Lung (tissue), 12 donors: Measurements from ENCODE around the gene PGAM2. TPM values are rescaled to one million over a fixed set of nuclear protein-coding genes. Genes with fewer than 3 reads are reported as not detected.

Source experiments
- ATAC-seq: fragments of 200-7000 bp; cut with Tn5 transposase; one replicate; pipeline ENCODE4 v1.9.1; 2020; ENCODE audit warnings: moderate number of reproducible peaks; ENCODE audit not compliant: insufficient read depth, low FRiP score
- DNase-seq, 3 donors: peaks; one replicate each; pipeline ENCODE4 v3.0.0-alpha.2; 2013 to 2017
- H3K27ac ChIP-seq, 2 donors: one replicate each; pipeline ENCODE4 v1.5.1; 2013; ENCODE audit warnings: mild to moderate bottlenecking in 2 of 2, moderate library complexity in 2 of 2, control low read depth in 1 of 2, inconsistent platforms in 1 of 2, low read depth in 1 of 2, low read length in 1 of 2
- H3K27me3 ChIP-seq, 3 donors: one replicate each; pipeline ENCODE4 v1.5.1; 2013; ENCODE audit warnings: low read length in 2 of 3; ENCODE audit not compliant: control insufficient read depth in 3 of 3, insufficient read depth in 3 of 3
- H3K36me3 ChIP-seq, 4 donors: one replicate each; pipeline ENCODE4 v1.5.1; 2013; ENCODE audit warnings: low read length in 4 of 4, mild to moderate bottlenecking in 1 of 4, moderate library complexity in 1 of 4; ENCODE audit not compliant: control insufficient read depth in 4 of 4, insufficient read depth in 4 of 4
- H3K4me1 ChIP-seq, 5 donors: one replicate each; pipeline ENCODE4 v1.5.1; 2013; ENCODE audit warnings: low read length in 5 of 5, mild to moderate bottlenecking in 2 of 5, moderate library complexity in 1 of 5; ENCODE audit not compliant: control insufficient read depth in 5 of 5, insufficient read depth in 5 of 5
- H3K4me3 ChIP-seq: one replicate; pipeline ENCODE4 v1.5.1; 2013; ENCODE audit warnings: mild to moderate bottlenecking, control low read depth, moderate library complexity
- H3K9ac ChIP-seq, 2 donors: one replicate each; pipeline ENCODE4 v1.5.1; 2013; ENCODE audit warnings: low read length in 2 of 2, control low read depth in 1 of 2; ENCODE audit not compliant: insufficient read depth in 1 of 2
- H3K9me3 ChIP-seq, 4 donors: one replicate each; pipeline ENCODE4 v1.5.1; 2013; ENCODE audit warnings: low read length in 3 of 4, mild to moderate bottlenecking in 1 of 4, moderate library complexity in 1 of 4; ENCODE audit not compliant: control insufficient read depth in 4 of 4, insufficient read depth in 3 of 4
- WGBS, 2 donors: extraction: QIAGEN DNeasy Blood & Tissue Kit; methylation state at CpG; one replicate each; pipeline ENCODE4 v1.1.7; 2013; 5-methylcytosine and 5-hydroxymethylcytosine counted together
- polyA plus RNA-seq, 2 donors: library from polyadenylated mRNA; stranded (reverse); fragments of 200-250 nt; gene quantifications; one replicate each; pipeline ENCODE4 v1.2.1, GENCODE V29; 2013
- total RNA-seq, 2 donors: library from RNA; depleted of rRNA in 1 of 2; stranded (reverse); fragments of >200 nt in 1 of 2; gene quantifications; one replicate each; pipeline ENCODE4 v1.2.1, GENCODE V29; 2014 to 2021
- TF ChIP-seq, protein P1 (sequence below): IDR thresholded peaks from 2 replicates; pipeline ENCODE4 v1.5.1; 2012; ENCODE audit warnings: mild to moderate bottlenecking; ENCODE audit errors: control extremely low read depth, extremely low read depth
- donor health status: control.
- donor health status: control.
- donor health status: Bipolar disorder and iron deficiency.
- donor health status: healthy.
- donor health status: DM: yes; HTN: yes; CAD: no.

PGAM2 gene
- total and polyA plus RNA-seq, 4 donors = 0.63 to 0.85 (median 0.83) TPM; not detected in 1

DNA sequence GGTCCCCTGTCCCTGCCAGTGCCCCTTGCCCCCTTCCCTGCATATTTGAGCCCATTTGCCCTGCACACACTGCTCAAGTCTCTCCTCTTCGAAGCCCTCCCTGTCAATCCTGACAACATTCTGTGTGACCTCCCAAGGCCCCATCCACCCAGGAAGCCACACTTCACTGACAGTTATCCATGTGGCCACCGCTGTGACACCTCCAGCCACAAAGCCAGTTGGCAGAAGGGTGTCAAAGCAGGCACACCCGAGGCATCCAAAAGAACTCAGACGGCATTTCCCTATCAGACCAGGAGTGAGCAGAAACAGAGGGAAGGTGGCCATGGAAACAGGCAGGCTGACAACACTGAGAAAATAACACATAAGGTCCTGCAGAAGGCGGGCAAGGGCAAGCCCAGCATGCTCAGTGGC, 12.3 kb upstream of the PGAM2 start:
- H3K36me3 ChIP-seq = peaks cover 0 to 66% (median 21%) of the 10 kb centered on the region in 4 donors
- no peak for DNase-seq
- H3K4me3 ChIP-seq = no peak overlapping the region
- H3K27me3 ChIP-seq = no peaks in the 10 kb centered on the region
- H3K9ac ChIP-seq = no peak overlapping the region
- H3K9me3 ChIP-seq = peaks cover 0 to 3% (median 0%) of the 10 kb centered on the region in 4 donors
- H3K4me1 ChIP-seq = peaks cover 0 to 12% (median 6%) of the 10 kb centered on the region in 5 donors
- no peak for ATAC-seq
- H3K27ac ChIP-seq = no peak overlapping the region
- TF ChIP-seq, protein P1, sequence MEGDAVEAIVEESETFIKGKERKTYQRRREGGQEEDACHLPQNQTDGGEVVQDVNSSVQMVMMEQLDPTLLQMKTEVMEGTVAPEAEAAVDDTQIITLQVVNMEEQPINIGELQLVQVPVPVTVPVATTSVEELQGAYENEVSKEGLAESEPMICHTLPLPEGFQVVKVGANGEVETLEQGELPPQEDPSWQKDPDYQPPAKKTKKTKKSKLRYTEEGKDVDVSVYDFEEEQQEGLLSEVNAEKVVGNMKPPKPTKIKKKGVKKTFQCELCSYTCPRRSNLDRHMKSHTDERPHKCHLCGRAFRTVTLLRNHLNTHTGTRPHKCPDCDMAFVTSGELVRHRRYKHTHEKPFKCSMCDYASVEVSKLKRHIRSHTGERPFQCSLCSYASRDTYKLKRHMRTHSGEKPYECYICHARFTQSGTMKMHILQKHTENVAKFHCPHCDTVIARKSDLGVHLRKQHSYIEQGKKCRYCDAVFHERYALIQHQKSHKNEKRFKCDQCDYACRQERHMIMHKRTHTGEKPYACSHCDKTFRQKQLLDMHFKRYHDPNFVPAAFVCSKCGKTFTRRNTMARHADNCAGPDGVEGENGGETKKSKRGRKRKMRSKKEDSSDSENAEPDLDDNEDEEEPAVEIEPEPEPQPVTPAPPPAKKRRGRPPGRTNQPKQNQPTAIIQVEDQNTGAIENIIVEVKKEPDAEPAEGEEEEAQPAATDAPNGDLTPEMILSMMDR = no peak
- WGBS, 2 donors = 74 to 77% methylated on average over 5 of the region's 5 CpGs

DNA sequence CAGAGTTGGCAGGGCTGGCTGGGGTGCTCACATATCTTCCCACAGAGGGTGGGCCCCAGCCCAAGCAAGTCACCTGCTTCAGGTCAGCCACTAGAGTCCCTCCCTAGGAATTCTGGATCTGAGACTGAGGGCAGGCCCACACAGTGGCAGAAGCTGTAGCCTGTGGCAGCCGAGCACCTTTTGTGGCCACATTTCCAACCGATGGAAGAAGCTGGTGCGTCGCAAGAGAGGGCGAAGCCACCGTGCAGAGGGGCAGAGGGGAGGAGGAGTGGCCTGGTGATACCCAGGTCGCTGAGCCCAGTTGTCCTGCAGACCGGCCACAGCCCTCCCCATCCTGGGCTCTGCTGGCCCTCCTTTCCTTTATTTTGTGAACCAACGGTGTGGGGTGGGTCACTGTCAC, 11.7 kb upstream of the PGAM2 start:
- H3K27ac ChIP-seq = no peak overlapping the region
- no peak overlapping the region for H3K9ac ChIP-seq
- ATAC-seq (no peak), DNase-seq (no peak)
- peaks cover 0 to 3% (median 0%) of the 10 kb centered on the region in 4 donors for H3K9me3 ChIP-seq
- peaks cover 0 to 12% (median 6%) of the 10 kb centered on the region in 5 donors for H3K4me1 ChIP-seq
- WGBS, 2 donors = 82 to 86% methylated on average over 9 of the region's 9 CpGs
- TF ChIP-seq, protein P1 = no peak
- H3K36me3 ChIP-seq = peaks cover 0 to 67% (median 23%) of the 10 kb centered on the region in 4 donors
- no peak overlapping the region for H3K4me3 ChIP-seq
- no peaks in the 10 kb centered on the region for H3K27me3 ChIP-seq

DNA sequence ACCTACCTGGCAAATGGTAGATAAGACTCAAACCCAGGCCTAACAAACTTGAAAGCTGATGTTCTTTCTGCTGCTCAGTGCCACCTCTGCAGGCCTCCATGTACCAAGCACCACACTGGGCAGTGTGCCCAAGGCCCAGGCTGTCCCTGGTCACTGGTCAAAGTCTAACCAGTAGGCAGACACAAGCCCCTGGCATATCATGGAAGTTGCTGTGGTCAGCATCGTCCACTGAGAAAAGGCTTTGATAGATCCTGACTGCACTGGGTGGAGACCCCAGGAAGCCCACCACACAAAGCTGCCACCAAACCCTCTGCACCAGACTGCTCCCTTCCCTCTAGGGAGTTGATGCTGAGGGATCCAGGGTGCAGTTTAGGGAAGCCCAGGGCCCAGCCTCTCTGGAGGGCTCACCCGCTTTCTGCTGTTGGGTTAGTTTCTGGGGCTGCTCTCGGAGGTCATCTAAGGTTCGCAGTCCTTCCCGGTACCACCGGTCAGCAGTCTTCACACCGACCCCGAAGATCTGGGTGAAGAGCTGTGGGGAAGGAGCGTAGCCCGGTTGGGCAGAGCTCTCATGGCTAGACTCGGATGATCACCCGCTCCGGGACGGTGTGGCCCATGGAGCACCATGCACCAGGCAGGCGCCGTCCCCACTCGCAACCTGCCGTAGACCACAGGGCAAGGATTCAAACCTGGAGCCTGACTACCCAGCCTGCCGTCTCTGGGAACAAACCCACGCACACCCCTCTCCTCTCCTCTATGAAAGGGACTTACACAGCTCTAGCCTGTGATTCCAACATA, 10.9 kb upstream of the PGAM2 start:
- H3K36me3 ChIP-seq = peaks cover 0 to 67% (median 25%) of the 10 kb centered on the region in 4 donors
- no peak overlapping the region for H3K9ac ChIP-seq
- H3K9me3 ChIP-seq = peaks cover 0 to 3% (median 0%) of the 10 kb centered on the region in 4 donors
- H3K4me3 ChIP-seq = no peak overlapping the region
- 96 to 97% methylated on average over 20 of the region's 20 CpGs for WGBS, 2 donors
- H3K4me1 ChIP-seq = peaks cover 0 to 10% (median 2%) of the 10 kb centered on the region in 5 donors
- DNase-seq (no peak), ATAC-seq (no peak)
- H3K27ac ChIP-seq = no peak overlapping the region
- TF ChIP-seq, protein P1 = no peak
- no peaks in the 10 kb centered on the region for H3K27me3 ChIP-seq
